Esophagus mucosa (tissue), 1 donor: ENCODE measurements around the gene PLEKHM3. TPM values are rescaled to one million over a fixed set of nuclear protein-coding genes. Genes with fewer than 3 reads are reported as not detected.
"Not testable (repeated sequence)": the region's sequence is repeated elsewhere in the genome, so short reads cannot be mapped to it uniquely, and the experiment has no call there.

Experiments
- ATAC-seq: fragments of 200-7000 bp; cut with Tn5 transposase; one replicate; pipeline ENCODE4 v1.9.1; 2020
- total RNA-seq: library from RNA; stranded (reverse); gene quantifications from one replicate; pipeline ENCODE4 v1.2.4, GENCODE V29; 2023
- donor health status: DM: yes; HTN: yes; CAD: no.

PLEKHM3 gene
- total RNA-seq, 1 donor from 2014 or later: 4.7 TPM

DNA sequence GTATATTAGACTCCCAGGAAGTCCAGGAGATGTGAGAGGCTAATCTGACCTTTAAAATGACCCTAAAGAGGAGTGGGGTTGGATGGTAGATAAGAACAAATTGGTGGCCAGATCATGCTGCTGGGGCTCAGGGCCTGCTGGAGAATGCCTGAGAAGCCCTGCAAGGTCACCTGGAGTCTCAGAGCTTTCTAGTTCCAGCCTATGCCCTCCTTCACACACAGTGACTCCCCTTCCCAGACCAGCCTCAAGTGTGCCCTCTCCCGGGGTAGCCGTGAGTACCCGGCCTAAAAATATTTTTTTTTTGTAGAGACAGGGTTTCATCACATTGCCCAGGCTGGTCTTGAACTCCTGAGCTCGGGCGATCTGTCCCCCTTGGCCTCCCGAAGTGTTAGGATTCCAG lies 211.4 kb downstream of the PLEKHM3 start:
- ATAC-seq: no peak

DNA sequence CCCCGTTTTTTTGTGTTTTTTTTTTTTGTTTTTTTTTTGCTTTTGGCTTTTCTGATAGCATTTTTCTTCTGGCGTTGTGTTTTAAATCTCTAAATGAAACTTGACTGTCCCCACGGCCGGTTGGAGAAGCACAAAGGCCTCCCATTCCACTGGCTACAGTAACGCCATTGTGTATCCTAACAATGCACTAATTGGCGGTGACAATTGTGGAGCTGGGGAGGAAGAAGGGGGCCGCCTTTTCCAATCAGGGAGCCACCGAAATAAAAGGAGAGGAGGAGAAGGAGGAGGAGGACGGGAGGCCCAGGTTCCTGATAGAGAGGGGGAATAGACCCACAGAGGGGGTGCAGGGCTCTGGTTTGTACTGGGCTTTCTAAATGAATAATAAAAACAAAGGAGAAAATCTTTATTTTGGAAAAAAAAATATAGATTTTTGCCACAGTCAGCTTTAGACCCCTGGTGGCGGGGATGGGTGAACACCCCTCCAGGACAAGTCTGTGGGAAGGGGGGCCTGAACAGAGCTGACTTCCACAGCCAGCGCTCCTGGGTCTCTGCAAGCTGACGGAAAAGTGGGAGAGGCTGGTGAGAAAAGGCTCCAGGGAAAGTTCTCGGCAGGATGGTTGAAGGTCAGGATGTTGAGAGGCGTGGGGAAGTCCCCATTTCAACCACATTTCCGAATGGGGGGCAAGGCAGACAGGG lies 212.0 kb downstream of the PLEKHM3 start:
- no peak for ATAC-seq

DNA sequence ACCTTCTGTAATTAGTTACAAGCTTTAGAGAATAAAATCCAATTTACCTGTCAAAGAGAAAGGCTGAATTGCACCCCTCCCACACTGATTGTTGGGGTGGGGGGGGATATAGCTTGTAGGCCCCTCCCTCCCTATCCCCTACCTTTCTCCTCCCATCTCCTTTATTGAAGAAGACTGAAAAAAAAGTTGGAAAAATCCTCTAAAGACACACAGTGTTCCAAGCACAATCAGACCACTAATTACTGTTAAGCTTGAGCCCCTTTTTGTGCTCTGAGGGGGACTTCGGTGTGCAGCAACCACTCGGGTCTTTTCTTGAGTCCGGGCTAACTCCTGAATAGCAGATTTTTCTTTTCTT lies 212.6 kb downstream of the PLEKHM3 start:
- no peak for ATAC-seq

DNA sequence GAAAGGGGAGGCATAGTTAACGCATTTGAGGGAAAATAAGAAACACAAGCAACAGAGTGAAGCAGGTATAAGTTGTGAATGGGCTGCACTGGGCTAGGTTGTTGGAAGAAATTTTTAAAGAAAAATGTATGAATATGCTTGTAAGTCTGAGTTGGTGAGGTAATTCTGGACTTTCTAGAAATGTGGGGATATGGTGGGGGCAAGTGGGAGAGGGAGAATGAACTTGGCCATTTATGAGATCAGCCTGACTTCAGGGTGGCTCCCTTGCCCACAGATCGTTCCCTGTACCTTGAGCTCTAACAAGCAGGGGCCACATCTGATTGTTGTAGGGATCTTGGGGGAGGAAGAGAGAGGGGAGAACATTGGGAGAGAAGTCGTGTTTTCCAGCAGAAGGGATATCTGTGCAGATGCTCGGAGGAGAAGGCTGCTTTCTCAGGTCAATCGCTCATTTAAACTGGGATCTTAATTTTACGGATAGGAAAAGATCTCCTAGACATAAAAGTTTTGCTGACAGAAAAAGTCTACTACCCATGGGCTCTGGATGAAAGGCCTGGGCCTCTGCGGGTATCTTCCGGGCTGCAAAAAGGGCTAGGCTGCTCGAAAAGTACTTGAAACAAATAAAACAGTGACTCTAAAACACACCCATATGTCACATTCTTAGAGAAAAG lies 213.1 kb downstream of the PLEKHM3 start:
- no peak for ATAC-seq

DNA sequence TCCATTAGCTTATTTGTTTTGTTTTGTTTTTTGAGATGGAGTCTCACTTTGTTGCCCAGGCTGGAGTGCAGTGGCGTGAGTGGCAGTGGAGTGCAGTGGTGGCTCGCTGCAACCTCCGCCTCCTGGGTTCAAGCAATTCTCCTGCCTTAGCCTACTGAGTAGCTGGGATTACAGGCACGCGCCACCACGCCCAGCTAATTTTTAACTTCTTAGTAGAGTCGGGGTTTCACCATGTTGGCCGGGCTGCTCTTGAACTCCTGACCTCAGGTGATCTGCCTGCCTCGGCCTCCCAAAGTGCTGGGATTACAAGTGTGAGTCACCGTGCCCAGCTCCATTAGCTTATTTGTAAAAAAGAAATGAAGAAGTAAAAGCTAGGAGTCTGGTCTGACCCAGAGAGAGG lies 213.7 kb downstream of the PLEKHM3 start:
- ATAC-seq: not testable (repeated sequence)

DNA sequence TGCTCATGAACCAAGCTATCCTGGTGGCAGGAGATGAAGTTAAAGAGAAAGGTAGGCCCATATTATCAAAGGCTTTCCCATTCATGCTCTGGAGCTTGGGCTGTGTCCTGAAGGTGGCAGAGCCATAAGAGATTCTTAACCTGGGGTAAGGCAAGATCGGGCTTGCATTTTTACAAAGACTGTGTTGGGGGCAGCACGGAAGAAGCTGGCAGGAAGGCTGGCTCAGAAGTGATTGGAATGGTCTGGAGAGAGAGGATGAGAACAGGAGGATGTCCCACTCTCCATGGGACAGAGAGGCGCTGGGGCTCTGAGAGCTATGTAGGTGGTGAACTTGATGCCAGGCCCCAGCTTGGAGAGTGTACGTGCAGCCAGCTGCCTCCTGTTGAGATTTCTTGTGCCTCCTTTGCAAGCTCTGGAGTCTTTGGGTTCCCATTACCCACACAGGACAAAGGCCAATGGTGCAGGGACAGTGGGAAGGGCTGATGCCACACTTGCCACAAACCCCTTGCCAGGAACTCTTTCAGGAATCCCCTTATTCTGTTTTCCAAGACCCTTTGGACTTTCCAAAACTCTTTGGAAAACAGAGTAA lies 215.0 kb downstream of the PLEKHM3 start:
- ATAC-seq: no peak

DNA sequence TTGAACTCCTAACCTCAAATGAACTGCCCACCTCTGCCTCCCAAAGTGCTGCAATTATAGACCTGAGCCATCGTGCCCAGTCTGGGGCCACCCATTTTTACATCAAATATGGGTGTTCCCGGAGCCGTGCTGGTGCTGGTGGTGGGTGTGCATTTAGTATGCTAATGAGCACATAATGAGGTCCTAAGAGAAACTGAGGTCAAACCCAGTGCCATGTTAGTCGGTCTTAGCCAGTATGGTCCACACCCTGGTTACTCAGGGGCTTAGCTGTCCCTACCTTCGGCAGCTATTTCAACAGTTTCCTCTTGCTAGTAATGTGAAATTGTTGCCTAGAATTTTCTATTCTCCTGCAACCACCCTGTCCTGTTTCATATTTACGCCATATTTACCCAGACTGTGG lies 217.2 kb downstream of the PLEKHM3 start:
- ATAC-seq: peak; percentile 87

DNA sequence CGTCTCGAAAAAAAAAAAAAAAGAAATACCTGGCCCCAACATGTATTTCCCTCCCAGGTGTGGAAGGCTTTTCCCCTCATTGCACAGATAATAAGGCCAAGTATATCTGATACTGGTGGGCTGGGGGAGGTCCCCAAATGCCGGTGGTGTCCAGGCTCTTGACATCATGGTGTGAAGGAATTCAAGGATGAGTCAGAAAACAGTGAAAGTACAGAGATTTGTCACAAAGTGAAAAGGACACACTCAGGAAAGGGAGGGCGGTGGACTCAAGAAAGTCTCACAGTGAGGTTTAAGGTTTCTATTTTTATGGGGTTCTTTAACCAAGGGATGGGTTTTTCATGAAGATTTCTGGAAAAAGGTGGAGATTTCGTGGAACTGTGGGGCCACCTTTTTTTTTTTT lies 217.8 kb downstream of the PLEKHM3 start:
- no peak for ATAC-seq

DNA sequence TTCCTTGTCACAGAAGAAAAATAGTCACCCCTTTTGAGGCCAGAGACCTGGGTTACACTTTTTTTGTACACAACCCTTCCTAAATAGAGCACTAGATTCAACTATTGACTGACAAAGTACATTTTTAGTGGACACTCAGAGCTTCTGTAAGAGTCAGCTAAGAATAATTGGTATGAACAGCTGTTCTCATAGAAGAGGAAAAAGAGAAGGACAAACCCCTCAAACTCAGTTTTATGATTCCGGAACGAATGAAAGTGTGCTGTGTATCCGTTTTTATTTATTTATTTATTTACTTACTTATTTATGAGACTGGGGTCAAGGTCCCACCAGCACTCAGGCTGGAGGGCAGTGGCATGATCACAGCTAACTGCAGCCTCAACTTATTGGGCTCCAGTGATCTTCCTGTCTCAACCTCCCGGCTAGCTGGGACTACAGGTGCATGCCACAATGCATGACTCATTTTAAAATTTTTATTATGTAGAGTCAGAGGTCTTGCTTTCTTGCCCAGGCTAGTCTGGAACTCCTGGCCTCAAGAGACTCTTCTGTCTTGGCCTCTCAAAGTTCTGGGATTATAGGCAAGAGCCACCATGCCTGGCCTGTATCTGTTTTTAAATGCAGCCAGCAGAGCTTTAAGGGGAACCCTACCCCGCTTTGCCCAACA lies 219.6 kb downstream of the PLEKHM3 start:
- peak; percentile 65 for ATAC-seq

DNA sequence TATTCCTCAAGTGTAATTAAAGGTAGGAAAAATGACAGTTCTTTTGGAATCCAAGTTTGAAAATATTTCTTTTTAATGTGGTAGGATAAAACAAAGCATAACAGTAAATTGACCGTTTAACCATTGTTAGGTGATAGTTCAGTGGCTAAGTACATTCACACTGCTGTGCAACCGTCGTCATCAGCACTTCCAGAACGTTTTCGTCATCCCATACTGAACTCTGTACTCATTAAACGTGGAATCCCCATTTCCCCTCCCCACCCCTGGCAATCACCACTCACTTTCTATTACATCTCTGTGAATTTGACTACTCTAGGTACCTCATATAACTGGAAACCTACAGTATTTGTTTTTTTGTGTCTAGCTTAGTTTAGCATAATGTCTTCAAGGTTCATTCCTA lies 222.7 kb downstream of the PLEKHM3 start:
- no peak for ATAC-seq

DNA sequence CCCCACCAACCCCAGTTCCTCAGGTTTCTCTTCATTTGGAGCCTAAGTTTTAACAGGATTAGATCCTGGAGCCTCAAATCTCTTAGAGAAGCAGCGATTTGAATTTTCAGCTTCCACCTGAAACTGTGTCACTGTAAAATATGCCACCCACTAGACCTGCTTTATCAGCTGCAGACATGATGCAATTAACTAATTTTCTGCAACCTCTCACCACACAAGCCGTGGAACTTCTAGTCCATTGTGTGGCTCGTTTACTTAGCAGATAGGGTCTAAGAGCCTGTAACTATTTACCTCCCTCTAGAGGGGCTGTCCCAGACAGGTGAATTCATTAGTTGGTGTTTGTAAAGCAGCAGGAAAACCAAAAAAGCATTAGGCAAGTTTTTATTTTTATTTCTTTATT lies 224.1 kb downstream of the PLEKHM3 start:
- peak; percentile 52 for ATAC-seq

DNA sequence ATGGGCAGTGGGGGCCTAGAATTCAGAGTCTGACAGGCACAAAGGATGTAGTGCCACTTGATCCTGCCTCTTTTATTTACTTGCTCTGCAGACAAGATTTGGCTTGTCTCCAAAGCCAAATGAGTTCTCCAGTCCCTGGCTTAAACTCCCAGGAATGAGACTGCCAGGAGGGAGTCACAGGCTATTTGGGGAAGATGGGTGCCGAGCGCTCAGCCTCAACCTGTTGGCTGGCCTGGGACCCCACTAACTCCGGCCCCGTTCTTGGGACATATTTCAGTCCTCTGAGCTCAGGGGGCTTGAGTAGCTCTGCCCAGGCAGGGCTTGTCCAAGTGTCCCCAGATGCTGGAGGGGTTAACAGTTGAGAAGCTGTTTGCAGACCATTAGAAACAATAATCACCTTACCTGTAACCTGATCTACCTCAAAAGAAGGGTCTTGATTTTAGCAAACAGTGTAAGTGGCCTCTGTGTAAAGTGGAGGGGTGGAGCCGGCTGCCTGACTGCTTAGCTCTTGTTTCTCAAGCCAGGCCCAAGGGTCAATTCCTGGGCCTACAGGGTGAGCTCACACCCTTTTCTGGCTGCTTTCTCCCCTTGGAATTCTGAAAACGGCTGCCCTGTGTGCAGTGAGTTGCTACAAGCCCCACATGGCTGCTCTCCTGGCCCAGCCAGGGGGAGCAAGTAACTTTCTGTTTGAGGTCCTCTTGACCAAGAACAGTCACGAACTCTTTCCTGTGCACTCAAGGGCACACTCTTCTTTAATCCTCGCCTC lies 228.6 kb downstream of the PLEKHM3 start:
- no peak for ATAC-seq

DNA sequence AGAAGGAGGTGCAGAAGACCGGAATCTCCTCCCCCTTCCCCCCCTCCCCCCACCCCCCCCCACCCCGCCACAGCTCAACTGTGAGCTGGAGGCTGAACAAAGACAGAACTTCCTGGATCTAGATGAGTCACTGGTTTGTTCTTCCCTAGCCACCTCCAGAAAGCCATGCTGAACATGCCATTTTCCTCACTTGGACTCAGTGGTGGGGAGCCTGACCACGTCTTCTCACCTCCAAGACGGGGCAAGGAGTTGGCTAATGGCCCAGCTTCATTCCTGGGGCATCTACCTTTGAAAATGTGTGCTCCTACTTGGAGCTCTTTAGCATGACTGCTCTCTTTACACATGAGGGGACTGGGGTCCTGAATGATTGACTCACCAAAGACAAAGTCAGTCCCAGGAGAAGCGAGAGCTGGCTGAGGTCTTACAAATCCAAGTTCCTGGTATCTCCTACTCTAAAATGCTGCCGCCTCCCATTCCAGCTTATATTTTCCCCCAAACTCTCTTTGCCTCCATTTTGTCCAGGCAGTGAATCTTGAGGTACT lies 233.0 kb downstream of the PLEKHM3 start:
- ATAC-seq: peak; percentile 93

DNA sequence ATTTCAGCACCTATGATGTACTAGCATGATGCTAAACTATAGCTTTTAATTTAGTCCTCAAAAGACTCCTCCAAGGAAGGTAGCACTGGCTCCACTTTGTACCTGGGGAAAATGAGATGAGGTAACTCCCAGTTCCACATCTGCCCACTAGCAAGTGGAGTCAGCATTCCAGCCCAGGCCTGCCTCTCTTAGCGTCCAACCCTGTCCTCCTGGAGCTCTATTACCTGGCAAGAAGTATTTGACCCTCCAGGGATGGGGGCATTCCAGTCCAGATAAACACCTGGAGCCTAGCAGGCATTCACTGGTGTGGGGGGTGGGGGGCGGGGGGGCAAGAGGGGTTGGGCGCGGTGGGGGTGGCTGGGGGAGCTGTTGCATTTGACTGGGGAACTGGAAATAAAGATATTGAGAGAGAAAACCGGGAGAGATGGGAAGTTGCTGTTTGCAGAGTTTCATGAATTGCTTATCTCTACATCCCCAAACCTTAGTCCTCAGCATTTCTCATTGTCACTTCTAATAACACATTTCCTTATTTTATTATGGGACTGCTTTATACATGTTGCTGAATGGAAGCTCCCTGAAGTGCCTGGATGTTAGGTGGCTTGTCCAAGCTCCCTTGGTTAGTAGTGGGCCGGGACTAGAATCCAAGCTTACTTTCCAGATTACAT lies 233.6 kb downstream of the PLEKHM3 start:
- peak; percentile 78 for ATAC-seq

DNA sequence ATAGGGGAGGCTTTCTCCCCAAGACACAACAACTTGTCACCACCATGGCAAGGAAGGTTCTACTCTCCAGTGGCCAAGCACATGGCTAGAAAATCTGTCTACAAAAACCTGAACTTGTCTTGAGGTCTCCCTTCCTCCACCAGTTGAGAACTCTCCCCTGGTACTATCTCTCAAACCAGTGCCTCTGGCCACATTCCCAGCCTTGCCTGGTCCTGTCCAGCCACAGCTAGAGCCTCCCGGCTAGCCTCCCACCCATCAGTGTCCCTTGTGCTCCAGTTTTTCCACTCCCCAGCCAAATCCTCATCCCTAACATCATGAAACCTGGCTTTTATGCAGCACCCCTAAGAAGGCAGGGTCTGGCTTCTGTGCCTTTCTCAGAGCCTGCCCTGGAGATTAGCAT lies 234.4 kb downstream of the PLEKHM3 start:
- ATAC-seq: no peak

DNA sequence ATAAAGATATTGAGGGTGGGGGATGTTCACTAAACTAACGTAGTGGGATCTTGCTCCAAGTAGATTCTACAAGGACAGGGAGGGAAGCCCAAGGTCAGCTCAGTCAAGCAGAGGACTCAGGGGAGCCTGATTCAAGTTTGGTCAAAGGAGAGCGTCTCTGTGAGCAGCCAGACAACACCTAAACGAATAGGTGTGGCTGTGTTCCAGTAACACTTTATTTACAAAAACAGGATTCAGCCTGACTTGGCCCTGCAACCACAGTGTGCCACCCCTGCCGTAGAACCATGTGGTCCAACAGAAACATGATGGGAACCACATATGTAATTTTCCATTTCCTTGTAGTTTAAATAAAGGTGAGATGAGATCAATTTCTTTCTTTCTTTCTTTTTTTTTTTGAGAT lies 237.5 kb downstream of the PLEKHM3 start:
- no peak for ATAC-seq

DNA sequence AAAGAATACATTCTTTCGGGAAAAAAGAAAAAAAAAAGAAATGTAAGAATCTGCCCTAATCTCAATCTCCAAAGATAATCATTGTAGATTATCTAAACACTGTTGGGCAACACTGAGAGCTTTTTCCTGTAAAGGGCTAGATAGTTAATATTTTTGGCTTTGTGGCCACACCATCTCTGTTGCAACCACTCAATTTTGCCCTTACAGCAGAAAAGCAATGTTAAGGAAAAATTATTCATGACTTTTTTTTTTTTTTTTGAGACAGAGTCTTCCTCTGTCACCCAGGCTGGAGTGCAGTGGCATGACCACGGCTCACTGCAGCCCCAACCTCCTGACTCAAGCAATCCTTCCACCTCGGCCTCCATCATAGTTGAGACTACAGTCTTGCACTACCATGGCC lies 238.3 kb downstream of the PLEKHM3 start:
- ATAC-seq: no peak

DNA sequence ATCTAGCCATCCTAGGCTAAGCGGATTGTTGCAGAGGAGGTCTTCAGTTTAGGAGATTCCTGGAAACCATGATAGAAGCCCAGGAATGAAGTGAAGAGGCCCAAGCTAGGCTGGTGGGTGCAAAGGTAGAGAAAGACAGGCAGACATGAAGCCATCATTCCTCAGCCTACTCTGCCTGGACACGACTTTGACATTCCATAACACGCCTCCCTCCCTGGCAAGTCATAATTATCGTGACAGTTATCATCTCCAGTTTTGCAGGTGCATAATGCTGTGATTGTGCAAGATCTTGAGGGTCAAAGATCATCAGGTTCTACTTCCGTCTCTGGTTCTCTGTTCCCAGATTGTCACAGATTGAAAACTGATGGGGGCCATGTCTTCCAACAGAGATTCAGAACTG lies 240.4 kb downstream of the PLEKHM3 start:
- ATAC-seq: no peak

DNA sequence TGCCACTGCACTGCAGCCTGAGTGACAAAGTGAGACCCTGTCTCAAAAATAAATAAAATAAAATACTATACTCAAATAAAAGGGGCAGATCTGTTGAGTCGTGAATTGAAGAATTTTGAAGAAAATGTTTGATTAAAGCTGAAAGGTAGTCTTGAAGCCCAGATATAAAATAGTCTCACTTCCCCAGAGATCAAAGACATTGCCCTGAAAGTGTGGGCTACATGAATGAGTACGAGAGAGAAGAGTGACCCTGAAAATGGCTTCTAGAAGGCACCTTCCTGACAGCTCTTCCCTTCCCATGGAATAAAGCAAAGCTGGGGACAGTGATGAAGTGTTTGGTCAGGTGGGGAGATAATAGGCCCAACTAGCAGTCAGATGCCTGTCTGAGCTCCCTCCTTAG lies 241.8 kb downstream of the PLEKHM3 start:
- no peak for ATAC-seq

DNA sequence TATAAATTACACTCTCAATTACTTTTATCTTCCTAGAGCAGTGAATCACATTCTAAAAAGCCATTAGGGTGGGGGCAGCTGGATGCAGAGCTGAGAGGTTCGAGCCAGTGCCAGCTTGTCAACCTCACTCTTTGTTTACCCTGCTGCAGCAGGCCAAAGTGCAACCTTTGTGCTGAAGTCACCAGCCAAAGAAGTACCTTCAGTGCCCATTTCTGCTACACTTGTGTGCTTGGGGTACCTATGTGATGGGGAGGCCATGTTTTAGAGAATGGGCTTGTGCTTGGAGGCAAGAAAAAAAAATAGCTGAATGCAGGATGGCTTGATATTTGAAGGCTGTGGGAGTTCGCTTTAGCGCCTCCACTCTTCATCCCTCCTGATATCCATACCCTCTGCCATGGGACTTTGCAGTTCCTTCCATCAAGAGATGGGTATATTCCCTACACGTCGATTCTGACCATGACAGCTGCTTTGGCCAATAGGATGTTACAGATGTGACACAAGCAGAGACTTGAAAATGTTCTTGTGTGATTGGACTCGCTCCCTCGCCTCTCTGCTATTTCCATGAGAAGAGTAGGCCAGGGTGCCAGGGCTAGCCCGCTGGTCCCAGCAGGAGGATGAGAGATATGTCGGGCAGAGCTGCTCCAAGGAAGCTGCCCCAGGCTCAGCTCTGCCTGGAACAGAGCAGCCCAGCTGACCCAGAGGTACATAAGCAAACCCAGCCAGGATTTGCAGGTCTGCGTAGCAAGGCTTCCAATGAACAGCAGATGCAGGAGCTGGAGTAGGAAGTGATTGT lies 242.9 kb downstream of the PLEKHM3 start:
- ATAC-seq: peak; percentile 31

DNA sequence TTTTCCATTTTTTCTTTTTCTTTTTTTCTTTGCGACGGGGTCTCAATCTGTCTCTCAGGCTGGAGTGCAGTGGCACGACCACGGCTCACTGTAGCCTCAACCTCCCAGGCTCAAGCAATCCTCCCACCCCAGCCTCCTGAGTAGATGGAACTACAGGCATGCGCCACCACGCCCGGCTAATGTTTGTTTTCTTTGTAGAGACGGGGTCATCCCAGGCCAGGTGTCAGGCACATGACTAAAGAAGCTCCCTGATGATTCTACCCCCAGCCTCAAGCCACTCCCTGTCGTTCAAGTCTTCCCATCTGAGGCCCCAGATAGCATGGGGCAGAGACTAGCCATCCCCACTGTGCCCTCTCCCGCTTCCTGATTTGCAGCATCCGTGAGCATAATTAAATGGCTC lies 245.8 kb downstream of the PLEKHM3 start:
- no peak for ATAC-seq
